ENCODE results near the gene NCS1.

Gene NCS1

DNA sequence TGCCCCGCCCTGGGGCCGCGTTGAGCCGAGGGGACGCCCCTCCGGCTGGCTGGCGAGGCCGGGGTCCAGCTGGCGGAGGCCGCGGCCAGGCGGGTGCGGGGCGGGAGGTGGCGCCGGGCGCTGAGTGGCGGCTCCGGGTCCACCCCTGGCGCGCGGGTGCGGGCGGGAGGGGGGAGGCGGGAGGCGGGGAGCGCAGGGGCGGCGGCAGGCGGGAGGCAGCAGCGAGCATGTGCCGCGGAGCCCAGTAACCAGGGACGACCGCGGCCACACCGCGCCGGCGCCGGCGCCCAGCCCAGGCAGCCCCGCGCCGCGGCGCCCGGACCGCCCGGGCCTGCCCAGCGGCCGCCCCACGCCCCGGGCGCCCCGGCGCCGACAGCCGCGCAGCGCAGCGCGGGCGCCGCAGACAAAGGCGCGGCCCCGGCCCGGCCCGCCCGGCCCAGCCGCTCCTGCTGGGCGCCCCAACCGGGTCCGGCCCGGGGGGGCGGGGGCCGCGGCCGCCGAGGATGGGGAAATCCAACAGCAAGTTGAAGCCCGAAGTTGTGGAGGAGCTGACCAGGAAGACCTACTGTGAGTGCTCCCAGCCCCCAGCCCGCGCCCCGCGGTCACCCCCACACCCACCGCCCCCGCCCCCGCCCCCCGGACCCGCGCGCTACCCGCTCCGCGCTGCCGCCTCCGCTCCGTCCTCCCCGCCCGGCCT is at the start of gene NCS1:
TSS of gene NCS1 (plus strand) at position 244 of the 697 bp plus-strand sequence. CDS start at position 504, 260 bp downstream.
- DNase-seq: peak; percentile 75

DNA sequence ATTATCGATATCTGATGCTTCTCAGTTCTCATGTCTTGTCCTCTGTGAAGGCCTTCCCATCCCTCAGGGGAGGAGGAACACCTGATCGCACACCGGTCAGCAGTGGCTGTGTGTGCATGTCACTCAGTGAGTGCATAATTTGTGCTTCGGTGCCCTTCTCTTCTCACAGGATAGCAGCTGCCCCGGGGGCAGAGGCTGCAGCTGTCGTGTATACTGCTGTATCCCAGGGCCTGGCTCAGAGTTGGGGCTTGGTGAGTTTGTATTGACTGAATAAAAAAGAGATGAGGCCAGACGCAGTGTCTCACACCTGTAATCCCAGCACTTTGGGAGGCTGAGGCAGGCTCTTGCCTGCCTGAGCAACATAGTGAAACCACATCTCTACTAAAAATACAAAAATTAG is 49.7 kb upstream of the NCS1 start:
- no peak for DNase-seq

GRCh38 chr9:130124085-130124860 is 47.9 kb upstream of the NCS1 start:
- no peak for DNase-seq

- no peak for DNase-seq
These were observed 45.3 kb upstream of the NCS1 start for GRCh38 chr9:130126721-130127433.

- peak; percentile 71 for DNase-seq
These were observed 44.0 kb upstream of the NCS1 start for GRCh38 chr9:130128251-130128650.

GRCh38 chr9:130128733-130129431 is 43.3 kb upstream of the NCS1 start:
- DNase-seq: peak; percentile 90

DNA sequence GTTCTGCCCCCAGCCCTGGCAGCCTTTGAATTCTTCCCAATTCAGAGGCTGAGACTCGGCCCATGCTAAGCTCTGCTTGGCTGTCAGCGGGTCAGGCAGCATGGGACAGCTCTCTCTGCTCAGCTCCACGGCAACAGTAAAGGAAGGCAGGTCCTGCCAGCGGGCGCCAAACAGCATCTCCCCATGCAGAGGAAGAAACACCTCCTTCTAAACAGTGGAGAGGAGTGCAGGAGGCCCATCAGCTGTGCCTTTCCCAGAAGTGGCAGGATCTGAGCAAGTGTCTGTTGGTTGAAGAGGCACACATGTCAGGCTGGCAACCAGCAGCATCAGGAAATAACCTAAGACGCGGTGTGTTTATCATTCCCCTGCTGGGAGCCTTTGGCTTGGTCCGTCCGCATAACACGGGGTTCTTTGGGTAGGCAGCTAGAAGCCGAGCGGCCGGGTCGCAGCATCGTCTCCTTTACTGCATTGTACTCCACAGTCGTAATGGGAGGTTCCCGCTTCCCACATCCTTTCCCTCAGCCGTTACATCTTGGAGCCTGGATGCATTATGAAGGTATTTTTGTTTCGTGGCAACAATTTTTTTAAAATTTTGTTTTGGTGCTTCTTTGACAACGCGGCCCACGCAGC is 42.7 kb upstream of the NCS1 start:
- no peak for DNase-seq

DNA sequence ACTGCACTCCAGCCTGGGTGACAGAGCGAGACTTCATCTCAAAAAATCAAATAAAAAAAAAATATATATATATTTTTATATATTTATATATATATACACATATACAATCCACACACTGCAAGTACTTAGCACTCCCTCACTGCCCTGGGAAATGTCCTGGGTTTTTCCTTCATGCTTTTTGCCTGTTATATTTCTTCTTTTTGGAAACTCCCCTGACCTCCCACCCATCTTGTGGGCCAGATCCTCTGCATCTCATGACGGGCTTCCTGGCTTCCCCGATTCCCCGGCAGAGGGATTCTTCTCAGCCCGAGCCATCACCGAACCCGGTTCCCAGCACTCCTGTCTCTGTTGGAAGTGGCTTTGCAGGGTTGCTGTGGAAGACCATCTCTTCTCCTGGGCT is 39.5 kb upstream of the NCS1 start:
- peak; percentile 44 for DNase-seq

GRCh38 chr9:130137081-130137640 is 35.0 kb upstream of the NCS1 start:
- no peak for DNase-seq

DNA sequence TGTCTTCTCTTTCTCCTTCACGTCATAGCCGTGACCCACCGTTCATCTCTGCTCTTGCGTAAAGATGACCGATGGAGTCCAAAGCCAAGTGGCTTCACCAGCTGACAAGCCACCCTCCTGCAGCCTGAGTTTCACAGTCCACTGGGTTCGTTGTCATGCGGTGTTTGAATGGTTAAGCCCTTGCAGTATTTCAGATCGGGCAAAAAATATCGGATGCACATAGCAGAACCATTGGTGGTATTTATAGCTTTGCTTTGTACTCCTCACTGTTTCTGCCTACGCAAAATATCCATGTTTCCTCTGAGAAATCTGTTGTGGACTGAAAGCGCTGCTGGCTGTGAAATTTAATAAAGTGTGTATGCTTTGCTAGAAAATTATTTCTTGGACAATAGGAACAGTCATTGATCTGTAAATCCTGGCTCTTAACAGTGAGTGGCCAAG is 34.5 kb upstream of the NCS1 start:
- DNase-seq: peak; percentile 33

GRCh38 chr9:130138171-130138653 is 34.0 kb upstream of the NCS1 start:
- DNase-seq: peak; percentile 87

DNA sequence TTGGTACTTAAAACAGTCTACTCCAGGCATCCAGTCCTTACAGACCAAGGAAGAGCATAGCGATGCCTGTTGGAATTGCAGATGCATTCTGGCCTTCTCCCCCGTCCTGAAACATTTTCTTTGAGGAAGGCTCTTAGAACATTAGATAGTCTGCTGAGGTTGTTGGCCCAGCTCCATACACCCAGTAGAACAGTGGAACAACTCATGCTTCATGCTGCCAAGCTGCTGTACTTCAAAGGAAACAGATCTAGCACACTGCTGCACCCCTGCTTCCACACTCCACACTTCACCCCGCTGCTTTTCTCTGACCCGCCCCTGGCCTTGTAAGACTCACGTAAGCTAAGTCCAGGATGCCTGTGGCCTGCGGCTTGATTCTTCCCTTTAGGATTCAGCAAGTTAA is 33.4 kb upstream of the NCS1 start:
- no peak for DNase-seq

DNA sequence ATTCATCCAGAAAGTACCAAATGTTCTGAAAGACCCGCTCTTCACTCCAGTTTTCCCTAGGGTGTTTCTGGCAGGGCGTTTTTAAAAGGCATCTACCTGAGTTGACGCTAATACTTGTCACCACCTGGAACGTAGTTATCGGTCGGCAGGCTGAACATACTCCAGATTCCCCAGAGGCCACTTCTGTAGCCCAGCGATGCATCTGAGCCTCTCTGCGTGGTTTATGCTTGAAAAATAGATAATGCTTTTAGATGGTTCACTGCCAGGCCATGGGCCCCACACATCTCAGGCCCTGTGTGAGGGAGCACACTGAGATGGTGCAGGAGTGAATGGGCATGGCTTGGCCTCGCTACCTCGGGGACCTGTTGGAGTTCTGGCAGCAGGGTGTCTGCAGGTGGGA is 33.0 kb upstream of the NCS1 start:
- DNase-seq: no peak

DNA sequence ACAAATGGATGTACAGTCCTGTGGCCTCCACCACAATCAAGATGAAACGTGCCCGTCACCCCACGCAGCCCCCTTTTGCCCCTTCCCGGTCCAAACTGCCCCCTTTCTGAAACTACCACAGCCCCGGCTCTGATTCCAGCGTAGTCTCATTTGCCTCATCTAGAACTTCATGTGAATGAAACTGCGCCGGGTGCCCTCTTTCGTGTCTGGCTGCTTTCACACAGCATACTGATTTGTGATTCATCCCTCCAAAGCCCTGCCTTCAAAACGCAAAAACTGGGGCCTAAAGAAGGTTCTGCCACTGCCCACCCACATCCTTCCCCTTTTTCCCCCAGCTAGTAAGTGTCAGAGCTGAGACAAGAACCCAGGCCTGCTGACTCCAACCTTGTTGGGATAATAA is 31.5 kb upstream of the NCS1 start:
- DNase-seq: peak; percentile 88

DNA sequence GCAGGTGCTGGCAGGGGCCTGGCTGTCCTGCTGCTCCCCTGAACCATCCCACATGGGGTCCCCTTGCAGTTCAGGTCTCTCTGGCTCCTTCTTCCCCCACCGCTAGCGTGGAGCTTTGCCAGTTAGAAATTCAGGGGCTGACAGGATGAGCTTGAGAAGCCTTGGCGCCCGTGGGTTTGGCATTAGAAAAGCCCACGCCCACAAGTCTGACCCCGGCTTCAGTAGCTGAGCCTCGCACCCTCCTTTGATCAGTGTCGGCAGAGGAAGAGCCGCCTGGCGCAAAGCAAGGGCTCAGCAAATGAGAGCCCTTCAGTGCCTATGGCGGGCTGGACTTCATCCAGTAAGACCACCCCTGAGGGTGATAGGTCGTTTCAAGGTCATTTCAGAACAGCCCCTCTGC is 30.1 kb upstream of the NCS1 start:
- no peak for DNase-seq

GRCh38 chr9:130142641-130143040 is 29.6 kb upstream of the NCS1 start:
- DNase-seq: no peak

DNA sequence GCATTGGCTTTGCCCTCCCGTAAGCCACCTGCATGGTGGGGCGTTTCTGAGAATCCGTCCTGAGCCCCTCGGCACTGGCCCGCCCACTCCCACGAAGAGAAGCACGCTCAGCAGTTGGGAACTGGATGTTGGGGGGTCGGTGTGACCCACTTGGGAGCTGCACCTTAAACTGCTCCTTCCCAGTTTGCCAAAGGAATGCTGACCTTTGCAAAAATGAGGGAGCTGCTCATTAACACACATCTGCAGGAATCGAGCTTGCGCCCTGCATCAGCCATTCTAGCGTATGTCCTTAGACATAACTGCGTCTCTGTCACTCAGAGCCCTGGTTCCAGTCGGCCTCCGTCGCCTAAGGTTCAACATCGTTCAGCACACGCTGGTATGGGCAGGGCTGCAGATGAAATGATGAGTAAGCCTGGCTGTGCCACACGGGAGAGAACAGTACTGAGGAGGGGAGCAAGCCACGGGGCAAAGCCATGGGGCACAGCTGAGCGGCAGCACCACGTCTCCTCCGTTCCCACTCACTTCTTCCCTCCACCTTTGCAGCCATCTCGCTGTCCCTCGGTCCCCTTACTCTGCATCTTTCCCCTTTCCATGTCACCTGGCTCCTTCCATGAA is 28.8 kb upstream of the NCS1 start:
- DNase-seq: no peak

- peak; percentile 45 for DNase-seq
These were observed 28.2 kb upstream of the NCS1 start for GRCh38 chr9:130143958-130144366.

DNA sequence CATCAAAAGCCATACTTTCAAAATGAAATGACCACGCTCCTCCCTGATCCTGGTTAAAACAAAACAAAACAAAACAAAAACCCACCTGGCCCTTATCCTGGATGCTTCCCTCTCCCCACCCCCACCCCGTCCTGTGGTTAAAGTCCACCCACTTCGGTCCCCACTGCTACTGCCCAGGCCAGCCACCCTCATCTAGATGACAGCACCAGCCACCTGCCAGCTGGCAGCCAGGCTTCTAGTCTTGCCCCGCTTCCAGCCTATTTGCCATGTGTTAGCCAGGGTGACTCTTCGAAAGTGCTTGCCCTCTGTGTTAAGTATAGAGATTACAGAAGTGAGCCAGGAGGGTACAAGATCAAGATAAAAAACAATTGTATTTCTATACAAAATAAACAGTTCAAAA is 27.5 kb upstream of the NCS1 start:
- no peak for DNase-seq

- no peak for DNase-seq
These were observed 26.5 kb upstream of the NCS1 start for GRCh38 chr9:130145658-130146057.

DNA sequence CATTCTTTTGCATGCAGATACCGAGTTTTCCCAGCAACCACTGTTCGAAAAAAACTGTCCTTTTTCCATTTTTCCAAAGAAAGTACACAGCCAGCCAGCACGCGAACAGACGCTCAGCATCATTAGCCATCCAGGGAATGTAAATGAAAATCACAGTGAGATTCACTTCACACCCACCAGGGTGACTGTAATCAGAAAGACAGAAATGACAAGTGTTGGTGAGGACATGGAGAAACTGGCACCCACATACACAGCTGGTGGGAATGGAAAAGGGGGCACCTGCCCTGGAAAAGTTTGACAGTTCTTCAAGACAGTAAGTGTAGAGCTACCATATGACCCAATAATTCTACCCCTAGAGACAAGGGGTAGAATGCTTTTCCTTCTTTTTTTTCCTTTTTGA is 25.0 kb upstream of the NCS1 start:
- no peak for DNase-seq

- no peak for DNase-seq
These were observed 24.3 kb upstream of the NCS1 start for GRCh38 chr9:130147910-130148309.

All from suppressor macrophage treated with lipopolysaccharide for 4 hours (primary cell).